ENCODE results near the gene ATP8B2. TPM values are rescaled to one million over a fixed set of nuclear protein-coding genes. Genes with fewer than 3 reads are reported as not detected.
"Not testable (repeated sequence)": the region's sequence is repeated elsewhere in the genome, so short reads cannot be mapped to it uniquely, and the experiment has no call there.

Gene ATP8B2
- total RNA-seq, 1 donor from 2014 or later, result 9.2 TPM

GRCh38 chr1:154321609-154321934, 3.8 kb upstream of the ATP8B2 start:
- ATAC-seq; intact Hi-C loops (cut with micrococcal nuclease); DNase-seq: not testable (repeated sequence)

DNA sequence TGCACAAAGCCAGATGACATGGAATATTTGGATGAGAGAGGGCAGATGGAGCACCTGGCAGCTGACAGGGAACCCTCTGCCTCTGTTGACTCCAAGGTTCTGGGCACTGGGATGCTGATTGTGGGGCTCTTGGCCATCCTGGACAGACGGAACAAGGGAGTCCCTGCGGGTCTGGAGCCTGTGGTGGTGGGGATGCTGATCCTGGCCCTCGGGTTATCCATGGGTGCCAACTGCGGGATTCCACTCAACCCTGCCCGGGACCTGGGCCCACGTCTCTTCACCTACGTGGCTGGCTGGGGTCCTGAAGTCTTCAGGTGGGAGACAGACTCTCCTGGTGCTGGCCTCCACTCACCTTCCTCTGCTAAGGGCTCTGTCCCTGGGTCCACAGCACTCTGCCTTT, 1.8 kb upstream of the ATP8B2 start:
- intact Hi-C loops (cut with micrococcal nuclease), result no loop called here
- DNase-seq (no peak), ATAC-seq (no peak)

GRCh38 chr1:154324241-154324640, 1.1 kb upstream of the ATP8B2 start:
- no peak for ATAC-seq
- DNase-seq, result no peak
- intact Hi-C loops (cut with micrococcal nuclease), result no loop called here

DNA sequence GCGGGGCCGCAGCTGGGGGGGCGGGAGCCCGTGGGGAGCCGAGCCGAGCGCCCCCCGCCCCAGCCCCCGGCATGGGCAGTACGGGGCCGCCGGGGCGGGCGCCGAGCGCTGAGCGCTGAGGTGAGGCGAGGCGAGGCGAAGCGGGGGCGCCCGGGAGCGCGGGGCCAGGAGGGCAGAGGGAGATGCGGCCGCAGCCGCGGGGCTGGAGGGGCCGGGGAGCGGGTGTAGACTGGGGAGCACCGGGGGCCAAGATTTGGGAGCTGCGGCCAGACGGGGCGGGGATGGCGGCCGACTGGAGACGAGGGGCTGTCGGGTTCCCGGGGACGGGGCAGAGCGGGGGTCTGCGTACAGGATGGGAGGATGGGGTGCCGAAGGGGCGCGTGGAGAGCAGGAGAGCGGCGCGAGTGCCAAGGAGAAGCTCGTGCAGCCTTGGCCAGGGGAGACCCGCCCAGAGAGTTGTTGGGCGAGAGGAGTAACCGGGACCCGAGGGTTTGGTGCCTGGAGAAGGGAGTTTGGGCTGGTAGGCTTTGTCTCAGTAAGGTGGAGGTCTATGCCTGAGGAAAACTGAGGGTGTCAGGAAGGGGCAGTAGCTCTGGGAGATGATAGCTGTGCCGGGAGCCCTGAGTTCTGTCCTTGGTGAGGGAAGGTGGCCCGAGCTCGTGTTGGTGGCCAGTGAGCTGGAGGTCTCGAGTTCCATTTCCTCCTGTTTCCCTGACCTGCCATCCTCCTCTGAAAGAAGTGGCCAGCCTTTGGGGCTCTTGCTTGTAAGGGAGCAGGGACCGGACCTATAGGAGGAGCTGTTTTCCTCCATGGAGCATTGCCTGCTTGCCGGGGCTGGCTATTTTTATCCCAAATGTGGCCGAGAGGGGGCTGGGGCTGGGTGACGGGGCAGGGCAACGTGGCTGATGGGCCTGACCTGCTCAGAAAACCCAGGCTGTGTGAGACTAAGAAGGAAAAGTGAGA, 539 bp downstream of the ATP8B2 start:
- ATAC-seq, result peak; percentile 60
- intact Hi-C loops (cut with micrococcal nuclease), result no loop called here
- peak; percentile 67 for DNase-seq

GRCh38 chr1:154326546-154327465, 1.5 kb downstream of the ATP8B2 start:
- peak; percentile 10 for ATAC-seq
- intact Hi-C loops (cut with micrococcal nuclease), result no loop called here
- DNase-seq, result peak; percentile 54

- DNase-seq, result no peak
- intact Hi-C loops (cut with micrococcal nuclease), result no loop called here
Observed at GRCh38 chr1:154327466-154328317, 2.4 kb downstream of the ATP8B2 start.

GRCh38 chr1:154328318-154329151, 3.2 kb downstream of the ATP8B2 start:
- DNase-seq (peak; percentile 92), ATAC-seq (peak; percentile 77)
- intact Hi-C loops (cut with micrococcal nuclease), result no loop called here

More at GRCh38 chr1:154327466-154328317, 2.4 kb downstream of the ATP8B2 start:
- ATAC-seq, result no peak

- ATAC-seq (no peak), DNase-seq (no peak)
- intact Hi-C loops (cut with micrococcal nuclease), result no loop called here
Observed at GRCh38 chr1:154329152-154329521, 3.8 kb downstream of the ATP8B2 start.

- no peak for ATAC-seq
- no peak for DNase-seq
- intact Hi-C loops (cut with micrococcal nuclease), result no loop called here
Observed at GRCh38 chr1:154329551-154330131, 4.3 kb downstream of the ATP8B2 start.

DNA sequence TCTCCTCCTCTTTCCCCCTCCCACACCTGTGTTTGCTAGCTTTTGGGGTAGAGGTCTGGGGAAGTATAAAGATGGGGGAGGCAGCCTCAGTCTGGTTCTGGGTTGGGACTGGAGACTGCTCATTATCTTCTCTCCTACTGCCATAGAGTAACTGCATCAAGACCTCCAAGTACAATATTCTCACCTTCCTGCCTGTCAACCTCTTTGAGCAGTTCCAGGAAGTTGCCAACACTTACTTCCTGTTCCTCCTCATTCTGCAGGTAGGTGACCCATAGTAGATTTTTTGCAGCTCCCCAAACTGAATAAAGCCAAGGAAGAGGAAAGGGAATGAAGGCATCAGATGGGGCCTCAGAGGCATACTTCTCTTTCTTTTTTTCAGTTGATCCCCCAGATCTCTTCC, 5.3 kb downstream of the ATP8B2 start:
- DNase-seq (no peak), ATAC-seq (no peak)
- intact Hi-C loops (cut with micrococcal nuclease), result no loop called here

GRCh38 chr1:154334079-154335024, 9.0 kb downstream of the ATP8B2 start:
- ATAC-seq (no peak), DNase-seq (no peak)
- intact Hi-C loops (cut with micrococcal nuclease), result no loop called here

DNA sequence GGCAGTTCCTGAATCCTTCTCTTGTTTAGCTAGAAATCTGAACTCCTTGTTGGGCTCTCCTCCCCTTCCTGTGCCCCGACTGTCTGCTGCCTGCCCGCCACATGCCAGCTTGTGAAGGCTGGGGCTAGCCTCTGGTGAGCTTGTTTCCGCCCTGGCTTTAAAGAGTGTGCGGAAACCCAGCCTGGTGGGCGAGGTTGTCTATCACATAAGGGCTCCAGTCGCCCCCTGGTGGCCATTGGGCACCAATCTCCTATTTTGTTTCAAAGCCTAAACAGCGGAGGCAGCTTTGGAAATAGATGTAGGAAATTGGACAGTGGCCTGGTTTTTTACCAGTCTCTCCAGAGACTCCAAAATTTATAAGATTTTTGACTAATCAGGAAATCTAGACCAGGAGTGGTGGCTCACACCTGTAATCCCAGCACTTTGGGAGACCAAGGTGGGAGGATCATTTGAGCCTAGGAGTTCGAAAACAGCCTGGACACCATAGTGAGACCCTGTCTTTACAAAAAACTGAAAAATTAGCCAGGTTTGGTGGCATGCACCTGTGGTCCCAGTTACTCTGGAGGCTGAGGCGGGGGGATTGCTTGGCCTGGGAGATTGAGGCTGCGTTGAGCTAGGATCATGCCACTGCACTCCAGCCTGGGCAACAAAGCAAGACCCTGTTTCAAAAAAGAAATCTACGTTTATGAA, 9.8 kb downstream of the ATP8B2 start:
- intact Hi-C loops (cut with micrococcal nuclease), result no loop called here
- DNase-seq, result peak; percentile 89
- peak; percentile 73 for ATAC-seq

DNA sequence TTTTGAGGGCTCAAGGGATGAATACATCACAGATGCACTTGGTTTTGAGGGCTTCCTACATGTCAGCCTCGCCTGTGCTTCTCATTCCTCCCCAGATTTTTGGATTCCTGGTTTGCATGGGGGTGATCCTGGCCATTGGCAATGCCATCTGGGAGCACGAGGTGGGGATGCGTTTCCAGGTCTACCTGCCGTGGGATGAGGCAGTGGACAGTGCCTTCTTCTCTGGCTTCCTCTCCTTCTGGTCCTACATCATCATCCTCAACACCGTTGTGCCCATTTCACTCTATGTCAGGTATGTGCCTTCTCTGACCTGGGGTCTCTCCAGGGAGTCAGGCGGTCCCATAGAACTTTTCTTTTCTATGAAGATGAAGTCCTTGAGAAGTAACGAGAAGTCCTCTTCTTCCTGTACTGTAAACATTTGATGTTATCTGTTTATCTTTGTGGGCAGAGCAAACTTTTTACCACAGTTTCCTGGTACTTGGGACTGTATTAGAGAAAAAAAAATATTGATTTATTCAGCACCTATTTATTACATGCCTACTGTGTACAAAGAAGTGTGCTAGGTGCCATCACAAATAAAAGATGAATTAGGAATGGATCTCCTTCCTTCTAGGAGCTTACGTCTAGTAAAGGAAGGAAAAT, 12.0 kb downstream of the ATP8B2 start:
- intact Hi-C loops (cut with micrococcal nuclease), result no loop called here
- no peak for ATAC-seq
- DNase-seq, result no peak

DNA sequence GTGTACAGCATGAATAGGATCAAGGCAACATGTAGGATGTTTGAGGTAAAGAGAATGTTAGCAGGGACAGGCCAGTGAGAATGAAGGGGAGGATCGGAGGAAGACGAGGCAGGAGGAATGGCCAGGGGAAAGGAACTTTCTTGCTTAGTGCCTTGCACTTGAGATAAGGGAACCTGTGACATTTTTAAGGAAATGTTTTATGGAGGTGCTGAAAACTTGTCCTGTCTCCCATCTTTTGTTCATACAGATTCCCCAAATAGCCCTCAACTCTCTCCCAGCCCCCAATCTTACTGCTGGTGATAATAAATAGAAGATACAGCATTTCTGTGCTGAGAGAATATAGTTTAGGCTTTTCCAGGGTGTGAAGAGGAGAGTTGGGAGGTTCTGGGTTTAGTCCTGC, 13.6 kb downstream of the ATP8B2 start:
- intact Hi-C loops (cut with micrococcal nuclease), result no loop called here
- no peak for ATAC-seq
- no peak for DNase-seq

GRCh38 chr1:154341366-154341765, 16.0 kb downstream of the ATP8B2 start:
- DNase-seq; intact Hi-C loops (cut with micrococcal nuclease); ATAC-seq: not testable (repeated sequence)

- DNase-seq (no peak), ATAC-seq (no peak)
- intact Hi-C loops (cut with micrococcal nuclease), result no loop called here
Observed at GRCh38 chr1:154342132-154342531, 16.8 kb downstream of the ATP8B2 start.
